ENCODE measurements around the gene PDE11A. TPM values are rescaled to one million over a fixed set of nuclear protein-coding genes. Genes with fewer than 3 reads are reported as not detected.

Gene PDE11A
- total RNA-seq, 1 experiment from 2014 or later, result 0.61 TPM

DNA sequence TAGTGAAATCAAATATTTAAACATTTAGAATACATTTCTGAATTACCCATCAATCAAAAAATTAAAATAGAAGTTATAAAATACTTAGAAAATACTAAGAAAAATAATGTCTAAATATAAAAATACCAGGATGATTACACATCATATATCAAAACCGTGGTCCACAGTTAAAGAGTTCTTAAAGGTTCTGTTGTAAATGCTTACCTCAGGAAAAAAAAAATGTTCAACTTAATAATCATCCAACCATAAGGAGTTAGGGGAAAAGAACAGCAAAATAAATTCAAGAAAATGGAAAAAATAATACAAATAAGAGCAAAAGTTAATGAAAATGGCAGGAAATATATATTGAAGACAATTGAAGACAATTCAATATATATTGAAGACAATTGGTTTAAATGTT is 43.2 kb downstream of the PDE11A start (continued):
- no peak for TF ChIP-seq FOSL1 (IDR thresholded peaks at IDR 0.05; ENCODE audit: low read depth)
- no peak for TF ChIP-seq EZH2 (IDR thresholded peaks at IDR 0.05)
- TF ChIP-seq CEBPB (IDR thresholded peaks at IDR 0.05; ENCODE audit: low read depth), result no peak
- TF ChIP-seq POLR2A (IDR thresholded peaks at IDR 0.05; ENCODE audit: borderline replicate concordance, extremely low read depth, insufficient read depth, insufficient read length), result no peak
- no peak for TF ChIP-seq SIN3A (IDR thresholded peaks at IDR 0.05; ENCODE audit: low read depth)
- TF ChIP-seq YY1 (IDR thresholded peaks at IDR 0.05; ENCODE audit: extremely low read depth, insufficient replicate concordance, low read depth, low read length), result no peak
- TF ChIP-seq CTCF (IDR thresholded peaks at IDR 0.05 in 2 of 3, conservative IDR thresholded peaks at IDR 0.05 in 1 of 3; ENCODE audit: borderline replicate concordance in 1 of 3, insufficient read depth in 1 of 3, low read depth in 2 of 3, low read length in 2 of 3), result no peak
- no peak for TF ChIP-seq TCF7L2 (IDR thresholded peaks at IDR 0.05; ENCODE audit: borderline replicate concordance, extremely low read depth, insufficient read depth, insufficient read length)

DNA sequence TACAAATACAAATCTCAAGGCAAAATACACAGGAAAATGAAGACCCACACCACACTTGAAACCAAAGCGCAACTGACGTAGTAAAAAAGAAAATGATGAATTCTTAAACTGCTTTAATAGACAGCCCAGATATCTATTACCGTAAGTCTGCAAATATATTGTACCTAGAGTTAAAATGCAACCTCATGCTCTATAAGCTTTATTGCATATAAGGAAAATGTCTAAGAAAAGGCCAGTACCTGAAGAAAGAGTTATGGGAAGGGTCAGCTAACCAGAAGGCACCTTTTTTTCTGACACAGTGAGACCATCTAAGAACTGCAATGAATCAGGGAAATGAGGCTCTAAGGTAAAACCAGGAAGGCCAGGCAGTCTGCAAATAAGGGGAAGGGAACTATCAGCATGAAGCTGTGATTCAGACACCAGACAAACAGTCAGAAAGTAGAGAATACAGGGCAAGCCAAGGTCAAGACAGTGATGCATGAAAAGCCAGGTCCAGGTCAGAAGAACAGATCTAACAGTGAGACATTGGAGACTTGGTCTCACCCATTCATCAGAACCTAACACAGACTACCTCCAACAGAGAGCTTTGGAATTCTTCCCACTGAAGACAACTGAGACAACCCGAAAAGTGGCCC is 46.9 kb downstream of the PDE11A start:
- H3K9me3 ChIP-seq (ENCODE audit: control insufficient read depth in 1 of 2, insufficient read depth in 1 of 2, low read depth in 1 of 2, low read length in 2 of 2), result no peaks in the 10 kb centered on the region
- H3K36me3 ChIP-seq (ENCODE audit: control insufficient read depth in 1 of 2, insufficient read depth in 2 of 2, low read length in 2 of 2), result no peaks in the 10 kb centered on the region
- TF ChIP-seq ZFX (IDR thresholded peaks at IDR 0.05) (no peak), POLR2A (IDR thresholded peaks at IDR 0.05; ENCODE audit: borderline replicate concordance, extremely low read depth, insufficient read depth, insufficient read length) (no peak), EZH2 (IDR thresholded peaks at IDR 0.05) (no peak), YY1 (IDR thresholded peaks at IDR 0.05; ENCODE audit: extremely low read depth, insufficient replicate concordance, low read depth, low read length) (no peak), MAX (IDR thresholded peaks at IDR 0.05) (no peak), CEBPB (IDR thresholded peaks at IDR 0.05; ENCODE audit: low read depth) (no peak), EGR1 (IDR thresholded peaks at IDR 0.05; ENCODE audit: low read depth) (no peak), TCF7L2 (IDR thresholded peaks at IDR 0.05; ENCODE audit: borderline replicate concordance, extremely low read depth, insufficient read depth, insufficient read length) (no peak), FOSL1 (IDR thresholded peaks at IDR 0.05; ENCODE audit: low read depth) (no peak), ATF3 (IDR thresholded peaks at IDR 0.05) (no peak), SIN3A (IDR thresholded peaks at IDR 0.05; ENCODE audit: low read depth) (no peak), SRF (IDR thresholded peaks at IDR 0.05; ENCODE audit: low read depth) (no peak), POLR2AphosphoS5 (IDR thresholded peaks at IDR 0.05; ENCODE audit: low read depth, low read length) (no peak), JUND (IDR thresholded peaks at IDR 0.05) (no peak), ELF1 (IDR thresholded peaks at IDR 0.05; ENCODE audit: borderline replicate concordance, low read depth) (no peak)
- CTCF ChIA-PET, result no interaction called here
- no peak for DNase-seq (ENCODE audit: low read depth, low spot score)
- POLR2A ChIA-PET, result no interaction called here
- no peak overlapping the region for H2AFZ ChIP-seq (ENCODE audit: low read depth, low read length, poor library complexity, severe bottlenecking)
- intact Hi-C loops (cut with micrococcal nuclease), result no loop called here
- no peak for ATAC-seq
- H3K4me2 ChIP-seq (ENCODE audit: low read length), result no peak overlapping the region
- no peak overlapping the region for H3K27ac ChIP-seq (ENCODE audit: low read depth, low read length)
- no peaks in the 10 kb centered on the region for H3K79me2 ChIP-seq (ENCODE audit: insufficient read depth, low read length)
- RAD21 ChIA-PET (ENCODE audit: low non-redundant PET in 1 of 2, low total read pairs in 2 of 2, uncharacterized antibody in 2 of 2, unreplicated experiment in 2 of 2), result no interaction called here
- no peaks in the 10 kb centered on the region for H4K20me1 ChIP-seq (ENCODE audit: insufficient read depth)
- no peak overlapping the region for H3K4me3 ChIP-seq (replicated peaks in 1 of 2; ENCODE audit: low read depth in 1 of 2, low read length in 2 of 2)
- no peaks in the 10 kb centered on the region for H3K4me1 ChIP-seq (ENCODE audit: control insufficient read depth in 1 of 2, insufficient read depth in 2 of 2, low read length in 2 of 2)
- no peaks in the 10 kb centered on the region for H3K9me2 ChIP-seq (ENCODE audit: insufficient read depth)
- BruUV-seq (replicated peaks), result no TSS peak
- no peak overlapping the region for H3K9ac ChIP-seq (ENCODE audit: low read length)
- H3K27me3 ChIP-seq (ENCODE audit: insufficient read depth, low read length), result no peaks in the 10 kb centered on the region
